ENCODE results near the gene SAMD4A.

SAMD4A gene

DNA sequence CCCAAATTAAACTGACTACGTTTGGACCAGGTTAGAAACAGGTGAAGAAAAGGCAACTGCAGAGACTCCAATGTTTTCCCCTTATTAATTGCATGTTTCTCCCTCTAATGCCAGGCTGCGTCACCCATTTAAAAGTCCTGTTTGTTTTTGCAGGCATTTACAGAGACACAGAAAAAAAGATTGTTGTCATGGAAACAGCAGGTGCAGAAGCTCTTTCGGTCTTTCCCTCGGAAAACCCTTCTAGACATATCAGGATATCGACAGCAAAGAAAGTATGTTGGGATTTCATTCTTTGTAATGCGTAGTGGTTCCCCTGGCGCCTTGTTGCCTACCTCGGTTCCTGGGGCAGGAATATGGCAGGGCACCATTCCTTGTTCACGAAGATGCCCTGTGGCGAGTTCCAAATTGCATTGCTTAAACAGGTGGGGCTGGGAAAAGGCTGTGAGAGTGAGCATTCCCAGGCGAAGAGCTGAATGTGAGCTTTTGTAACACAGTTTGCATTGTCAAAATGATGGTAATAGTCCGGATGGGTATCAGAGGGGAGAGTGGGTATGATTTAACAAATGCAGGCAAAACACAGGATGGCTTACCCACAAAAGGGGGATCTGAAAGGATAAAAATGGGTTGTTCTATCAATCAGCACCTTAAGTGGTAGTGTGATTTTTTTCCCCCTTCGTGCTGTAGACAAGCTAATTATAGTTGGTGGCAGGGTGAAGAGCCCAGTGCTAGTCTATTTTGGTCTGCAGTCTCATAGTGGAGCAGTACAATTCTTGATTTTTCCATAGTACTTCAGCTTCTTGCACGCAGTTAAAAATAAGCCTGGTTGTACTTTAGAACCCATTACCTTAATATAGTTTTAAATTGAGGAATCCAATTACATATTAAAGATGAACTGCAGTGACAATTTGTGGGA is 203.3 kb downstream of the SAMD4A start:
- no peak for DNase-seq

DNA sequence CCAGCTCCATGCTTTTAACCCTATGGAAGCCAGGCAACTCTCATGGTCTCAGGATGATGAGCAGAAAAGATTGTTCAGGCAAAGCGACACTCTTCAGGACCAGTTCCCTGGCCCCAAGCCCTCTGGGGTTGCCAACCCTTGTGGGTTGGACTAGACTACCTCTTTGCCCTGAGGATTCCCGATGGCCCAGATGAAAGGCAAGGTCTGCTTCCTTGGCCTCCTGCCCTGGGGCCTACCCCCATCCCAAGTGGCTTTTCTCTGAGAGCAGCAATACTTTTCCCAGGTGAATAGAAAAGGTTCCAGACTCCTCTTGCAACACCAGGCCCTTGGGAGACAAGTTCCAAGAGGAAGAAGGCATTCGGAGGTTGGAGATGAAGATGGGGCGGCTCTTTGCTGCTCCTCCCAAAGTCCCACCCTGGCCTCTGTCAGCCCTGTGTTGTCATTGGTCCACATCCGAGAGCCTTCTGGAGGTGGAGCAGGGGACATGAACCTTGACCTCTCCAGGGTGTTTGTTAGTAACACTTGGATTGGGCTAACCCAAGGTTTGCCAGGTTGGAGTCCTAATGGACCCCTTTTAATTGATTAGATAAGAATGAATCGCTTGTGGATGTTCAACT is 204.6 kb downstream of the SAMD4A start:
- no peak for DNase-seq

GRCh38 chr14:54772451-54772881 is 205.5 kb downstream of the SAMD4A start:
- DNase-seq = no peak

GRCh38 chr14:54773171-54774006 is 206.5 kb downstream of the SAMD4A start:
- DNase-seq = peak; percentile 54

GRCh38 chr14:54774824-54775223 is 207.9 kb downstream of the SAMD4A start:
- DNase-seq = no peak

GRCh38 chr14:54775486-54776140 is 208.7 kb downstream of the SAMD4A start:
- DNase-seq = no peak

DNA sequence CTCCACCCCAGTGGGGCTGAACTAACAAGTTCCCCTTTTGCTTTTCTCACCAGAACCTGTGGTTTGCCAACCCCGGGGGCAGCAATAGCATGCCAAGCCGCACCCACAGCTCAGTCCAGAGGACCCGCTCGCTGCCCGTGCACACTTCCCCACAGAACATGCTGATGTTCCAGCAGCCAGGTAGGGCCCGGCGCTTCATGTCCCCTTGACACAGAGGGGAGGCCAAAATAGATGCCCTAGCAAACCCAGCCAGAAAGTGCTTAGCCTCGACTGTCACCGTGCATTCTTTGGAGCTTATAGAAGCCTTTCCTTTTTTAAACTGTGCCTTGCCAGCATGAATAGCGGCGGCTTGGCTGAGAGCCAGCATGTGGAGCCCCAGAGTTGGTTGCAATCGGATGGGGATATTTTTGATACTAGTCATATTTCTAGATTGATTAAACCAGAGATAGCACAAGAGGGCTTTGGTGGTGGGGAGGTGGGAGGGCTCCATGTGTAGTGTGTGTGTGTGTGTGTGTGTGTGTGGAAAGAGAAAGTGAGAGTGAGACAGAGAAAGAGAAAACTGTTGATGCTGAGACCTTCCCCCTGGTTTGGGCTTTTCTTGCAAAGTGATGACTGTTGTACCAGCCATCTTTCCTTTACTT is 209.6 kb downstream of the SAMD4A start:
- DNase-seq = no peak

- no peak for DNase-seq
Observed at GRCh38 chr14:54777395-54777794, 210.5 kb downstream of the SAMD4A start.

GRCh38 chr14:54778618-54779345 is 211.9 kb downstream of the SAMD4A start:
- DNase-seq = no peak

GRCh38 chr14:54781080-54781479 is 214.2 kb downstream of the SAMD4A start:
- DNase-seq = no peak

- no peak for DNase-seq
Observed at GRCh38 chr14:54781961-54782750, 215.2 kb downstream of the SAMD4A start.

- no peak for DNase-seq
Observed at GRCh38 chr14:54782751-54783659, 216.1 kb downstream of the SAMD4A start.

DNA sequence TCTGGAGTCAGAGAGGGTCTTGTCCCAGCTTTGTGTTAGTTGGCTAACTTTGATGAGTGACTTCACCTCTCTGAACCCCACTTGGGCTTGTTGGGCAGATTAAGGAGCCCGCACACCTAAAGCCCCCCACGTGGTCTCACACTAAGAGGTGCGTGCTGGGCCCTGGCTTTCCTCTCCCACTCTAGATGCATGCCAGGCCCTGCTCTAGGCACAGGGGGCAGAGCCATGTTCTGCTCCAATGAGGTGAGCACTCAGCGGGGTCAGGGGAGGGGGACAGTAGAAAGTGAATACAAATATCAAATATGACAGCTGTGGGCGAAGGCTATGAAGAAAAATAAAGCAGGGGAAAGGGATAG is 216.7 kb downstream of the SAMD4A start:
- no peak for DNase-seq

DNA sequence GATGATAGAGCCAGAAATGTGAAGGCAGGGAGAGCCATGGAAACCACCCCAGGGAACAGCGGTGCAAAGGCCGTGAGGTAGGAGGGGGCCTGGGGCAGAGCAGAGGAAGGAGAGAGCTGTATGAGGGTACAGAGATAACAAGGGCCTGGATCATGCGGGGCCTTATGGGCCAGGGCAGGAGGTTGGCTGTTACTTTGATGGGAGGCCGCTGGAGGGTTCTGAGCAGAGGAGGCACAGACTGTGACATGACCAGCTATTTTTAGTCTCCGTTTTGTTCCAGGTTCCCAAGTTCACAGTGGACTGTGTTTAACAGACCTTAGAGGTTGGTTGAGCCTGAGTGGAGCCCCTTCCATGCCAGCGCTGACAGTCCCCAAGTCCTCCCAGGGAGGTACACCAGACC is 217.1 kb downstream of the SAMD4A start:
- DNase-seq = no peak

DNA sequence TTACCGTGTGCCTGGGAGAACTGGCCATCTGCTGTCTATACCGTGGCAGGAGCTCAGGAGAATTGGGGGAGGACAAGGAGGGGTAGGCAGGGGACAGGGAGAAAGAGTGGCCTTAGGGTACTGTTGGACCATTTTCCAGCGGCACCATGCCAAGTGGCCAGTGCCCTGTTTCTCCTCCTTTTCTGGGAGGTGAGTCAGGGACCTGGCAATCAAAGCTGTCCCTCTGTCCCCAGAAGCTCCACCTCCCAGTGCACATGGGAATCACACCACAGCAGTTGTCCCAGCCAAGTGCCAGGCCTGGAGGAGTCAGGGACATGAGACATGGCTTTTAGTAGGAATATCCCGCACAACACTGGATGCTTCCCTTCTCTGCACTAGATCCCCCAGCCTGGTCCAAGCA is 217.7 kb downstream of the SAMD4A start:
- DNase-seq = no peak

- DNase-seq = no peak
Observed at GRCh38 chr14:54785136-54785777, 218.3 kb downstream of the SAMD4A start.

DNA sequence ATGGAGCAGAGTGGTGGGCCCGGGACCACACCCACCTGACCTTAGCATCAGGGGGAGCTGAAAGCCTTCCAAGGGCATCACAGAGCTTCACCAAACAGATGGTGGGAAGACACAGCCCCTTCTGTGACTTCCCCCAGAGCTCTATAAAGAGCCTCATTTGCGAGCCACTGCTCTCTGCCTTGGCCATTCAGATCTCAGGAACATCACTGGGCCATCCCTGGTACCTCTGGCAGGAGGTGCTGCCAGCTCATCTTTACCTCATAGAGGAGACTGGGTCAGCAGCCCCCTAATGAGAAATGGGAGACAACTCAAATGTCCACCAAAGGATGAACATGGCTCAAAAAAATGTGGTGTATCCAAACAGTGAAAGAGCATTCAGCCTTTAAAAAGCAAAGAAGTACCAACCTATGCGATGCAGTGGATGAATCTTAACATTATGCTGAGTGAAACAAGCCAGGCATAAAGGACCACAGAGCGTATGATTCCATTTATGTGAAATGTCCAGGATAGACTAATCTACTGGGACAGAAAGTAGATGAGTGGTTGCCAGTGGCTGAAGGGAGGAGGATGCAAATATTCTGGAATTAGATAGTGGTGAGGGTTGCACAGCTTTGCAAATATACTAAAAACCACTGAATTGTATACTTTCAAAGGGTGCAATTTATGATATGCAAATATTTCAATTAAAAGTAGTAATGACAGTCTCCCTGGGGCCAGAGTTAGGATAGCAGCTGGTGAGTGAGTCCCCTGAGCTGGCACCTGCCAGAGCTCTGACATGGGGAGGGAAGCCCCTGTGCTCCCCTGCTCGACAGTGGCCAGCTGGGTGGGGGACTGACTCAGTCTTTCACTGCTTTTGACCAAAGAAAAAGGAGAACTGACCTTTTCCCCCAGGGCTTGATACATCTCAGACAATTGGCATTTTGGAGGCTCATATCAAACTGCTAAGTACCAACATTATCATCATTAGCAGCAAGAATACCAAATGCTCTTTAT is 219.1 kb downstream of the SAMD4A start:
- DNase-seq = no peak

GRCh38 chr14:54786838-54787237 is 219.9 kb downstream of the SAMD4A start:
- no peak for DNase-seq
